HepG2 (cell line): ENCODE results near the gene PIGBOS1. TPM values are rescaled to one million over a fixed set of nuclear protein-coding genes. Genes with fewer than 3 reads are reported as not detected.

Experiments used
- ATAC-seq: fragments of 200-7000 bp; cut with Tn5 transposase; 3 replicates; pipeline ENCODE4 v1.9.1; 2020; ENCODE audit warnings: mild to moderate bottlenecking, moderate library complexity
- BruUV-seq: library from RNA; stranded (reverse); fragments of 400-500 nt; replicated peaks from 2 replicates; lab custom pipeline; 2021; lab: Mats Ljungman, UMichigan
- CTCF ChIA-PET: fragments of 300-600 bp; formaldehyde crosslinking; extraction: SDS; loops from one replicate; lab custom pipeline; 2021; ENCODE audit warnings: low total read pairs, inconsistent platforms, low intra/inter-chr PET ratio; lab: Yijun Ruan, JAX
- POLR2A ChIA-PET: fragments of 350-600 bp; sonication (Branson Sonifier 250); formaldehyde crosslinking; loops from one replicate; lab custom pipeline; 2020; ENCODE audit warnings: antibody characterized with exemption, inconsistent platforms; lab: Yijun Ruan, JAX
- DNase-seq: peaks from one replicate; pipeline ENCODE4 v3.0.0-alpha.2; 2015; ENCODE audit warnings: low spot score
- FAIRE-seq: peaks from 3 replicates; lab custom pipeline; 2011; peaks lifted over from hg19 to GRCh38; lab: Jason Lieb, UNC
- H2AFZ ChIP-seq: one replicate; pipeline ENCODE4 v1.6.1; 2011; ENCODE audit warnings: low read length, inconsistent platforms
- H3K27ac ChIP-seq: fragments of 300-600 bp; 3 replicates; pipeline ENCODE4 v1.8.0; 2011; ENCODE audit warnings: mixed run types, mild to moderate bottlenecking, mixed read lengths, low read length, inconsistent platforms; ENCODE audit not compliant: insufficient read depth; ENCODE audit errors: extremely low read length
- H3K27me3 ChIP-seq, 2 experiments: fragments of 200-600 bp in 1 of 2; 2 replicates in 1 of 2; 3 replicates in 1 of 2; pipeline versions ENCODE4 v1.6.0 to v1.8.0; 2011; ENCODE audit warnings: low read length in 2 of 2, mild to moderate bottlenecking in 2 of 2, moderate library complexity in 2 of 2, inconsistent platforms in 1 of 2; ENCODE audit not compliant: insufficient read depth in 2 of 2, control insufficient read depth in 1 of 2
- H3K36me3 ChIP-seq, 2 experiments: fragments of 200-600 bp in 1 of 2; replicated peaks in 1 of 2; 2 replicates in 1 of 2; 3 replicates in 1 of 2; pipeline versions ENCODE4 v1.5.1 to v1.8.0; 2011; ENCODE audit warnings: low read length in 2 of 2, inconsistent platforms in 1 of 2; ENCODE audit not compliant: insufficient read depth in 2 of 2, control insufficient read depth in 1 of 2
- H3K4me1 ChIP-seq: 2 replicates; pipeline ENCODE4 v1.5.1; 2012; ENCODE audit warnings: low read length, inconsistent platforms; ENCODE audit not compliant: insufficient read depth
- H3K4me2 ChIP-seq: 2 replicates; pipeline ENCODE4 v1.6.0; 2011; ENCODE audit warnings: low read depth, low read length, inconsistent platforms
- H3K4me3 ChIP-seq, 3 experiments: fragments of 200-600 bp in 1 of 3; sonication (generic), shearing (Covaris generic) in 1 of 3; replicated peaks in 1 of 3; 2 replicates each; pipeline ENCODE4 v1.5.1; 2011 to 2016; ENCODE audit warnings: low read length in 3 of 3, inconsistent platforms in 2 of 3, low read depth in 2 of 3, mild to moderate bottlenecking in 2 of 3, control low read depth in 1 of 3, mixed read lengths in 1 of 3; ENCODE audit not compliant: insufficient read depth in 1 of 3
- H3K79me2 ChIP-seq: one replicate; pipeline ENCODE4 v1.6.1; 2011; ENCODE audit warnings: low read length, inconsistent platforms; ENCODE audit not compliant: insufficient read depth
- H3K9ac ChIP-seq: 2 replicates; pipeline ENCODE4 v1.6.0; 2011; ENCODE audit warnings: mild to moderate bottlenecking, low read depth, low read length, inconsistent platforms; ENCODE audit not compliant: insufficient read depth
- H3K9me3 ChIP-seq: 2 replicates; pipeline ENCODE4 v1.5.1; 2012; ENCODE audit warnings: mild to moderate bottlenecking, low read length
- H4K20me1 ChIP-seq: 2 replicates; pipeline ENCODE4 v1.6.0; 2011; ENCODE audit warnings: inconsistent platforms, mild to moderate bottlenecking, low read length, moderate library complexity; ENCODE audit not compliant: insufficient read depth
- BRF2 ChIP-seq: sonication (generic); formaldehyde crosslinking; IDR thresholded peaks from 2 replicates; pipeline ENCODE4 v1.8.1; 2022; ENCODE audit warnings: mild to moderate bottlenecking, missing genetic modification reagents
- ETV6 ChIP-seq: sonication (generic); formaldehyde crosslinking; conservative IDR thresholded peaks from 2 replicates; pipeline ENCODE4 v1.4.0; 2020; ENCODE audit warnings: missing genetic modification reagents
- IRF2 ChIP-seq: IDR thresholded peaks from 2 replicates; pipeline ENCODE4 v1.6.1; 2018; ENCODE audit warnings: missing genetic modification reagents, missing compliant biosample characterization
- MIER2 ChIP-seq: IDR thresholded peaks from 2 replicates; pipeline ENCODE4 v1.6.1; 2016; ENCODE audit warnings: missing biosample characterization, missing genetic modification reagents
- MTA1 ChIP-seq: sonication (generic); formaldehyde crosslinking; IDR thresholded peaks from 2 replicates; pipeline ENCODE4 v1.4.0; 2020; ENCODE audit warnings: missing genetic modification reagents, mild to moderate bottlenecking, borderline replicate concordance
- MXI1 ChIP-seq: IDR thresholded peaks from 3 replicates; pipeline ENCODE4 v1.6.1; 2012; ENCODE audit warnings: low read depth, low read length, inconsistent platforms, borderline replicate concordance
- PCBP1 ChIP-seq: fragments of 200-400 bp; formaldehyde crosslinking; IDR thresholded peaks from 2 replicates; pipeline ENCODE4 v1.6.1; 2017; ENCODE audit warnings: mild to moderate bottlenecking, low read depth, low read length, borderline replicate concordance
- PHF21A ChIP-seq: sonication (generic); formaldehyde crosslinking; IDR thresholded peaks from 2 replicates; pipeline ENCODE4 v1.5.0; 2020; ENCODE audit warnings: mild to moderate bottlenecking, missing genetic modification reagents
- ZNF24 ChIP-seq: fragments of 450-650 bp; IDR thresholded peaks from 2 replicates; pipeline ENCODE4 v1.6.1; 2017; ENCODE audit warnings: antibody characterized with exemption, mild to moderate bottlenecking
- ZNF256 ChIP-seq: sonication (generic); formaldehyde crosslinking; conservative IDR thresholded peaks from 2 replicates; pipeline ENCODE4 v1.4.0; 2020; ENCODE audit warnings: missing genetic modification reagents
- ZNF430 ChIP-seq: sonication (generic); formaldehyde crosslinking; IDR thresholded peaks from 2 replicates; pipeline ENCODE4 v1.9.0; 2021; ENCODE audit warnings: mild to moderate bottlenecking, missing genetic modification reagents
- ZNF672 ChIP-seq: sonication (generic); formaldehyde crosslinking; IDR thresholded peaks from 2 replicates; pipeline ENCODE4 v1.8.1; 2022; ENCODE audit warnings: missing genetic modification reagents
- WGBS: methylation state at CpG from one replicate; pipeline ENCODE4 v1.1.6; 2017; ENCODE audit warnings: low lambda C conversion rate; 5-methylcytosine and 5-hydroxymethylcytosine counted together
- in situ Hi-C: cut with HindIII; loops from 2 replicates; pipeline ENCODE4 v1.10.0; 2017; ENCODE audit warnings: low pct_unique_long_range_greater_than_20kb; ENCODE audit not compliant: extremely low pct_ligation_motif_present
- intact Hi-C: fragments of 100-400 bp; cut with micrococcal nuclease; formaldehyde crosslinking; loops from one replicate; pipeline ENCODE4 v1.10.0; 2022; ENCODE audit not compliant: unreplicated experiment
- polyA plus RNA-seq, 8 experiments: library from polyadenylated mRNA; depleted of rRNA in 3 of 8; stranded (reverse) in 7 of 8; unstranded in 1 of 8; fragments of >200 nt; fragmentation: Illumina TruSeq in 4 of 8; extraction: Trizol in 4 of 8; gene quantifications; 2 replicates each; pipeline versions ENCODE4 v1.2.1 to v1.2.3, GENCODE V29; 2011 to 2016; ENCODE audit warnings: low read depth in 4 of 8, missing spikeins in 1 of 8, mixed read lengths in 1 of 8; ENCODE audit not compliant: insufficient read depth in 1 of 8
- total RNA-seq, 5 experiments: library from RNA; depleted of rRNA; stranded (reverse); fragments of >200 nt; fragmentation: Illumina TruSeq; extraction: Trizol; gene quantifications; 2 replicates each; pipeline ENCODE4 v1.2.3, GENCODE V29; 2016; ENCODE audit warnings: low read depth in 1 of 5

PIGBOS1 gene
- total and polyA plus RNA-seq, 2 of the 13 experiments (the other 11 are each of a cell fraction or from before 2014, with no cell fraction given), result 14.8 to 22.1 TPM

GRCh38 chr15:55343168-55343567 lies 24.2 kb upstream of the PIGBOS1 start:
- H2AFZ ChIP-seq, result no peak overlapping the region
- no peaks in the 10 kb centered on the region for H3K4me1 ChIP-seq
- in situ Hi-C loops (no loop called here), intact Hi-C loops (no loop called here)
- FAIRE-seq (no peak), DNase-seq (no peak), ATAC-seq (no peak)
- WGBS, result 93% methylated on average over 2 of the region's 2 CpGs
- no peak overlapping the region for H3K4me3 ChIP-seq
- BruUV-seq, result no TSS peak
- POLR2A ChIA-PET, result no interaction called here
- 0 out of 5 replicates have a peak, but pooled peaks cover 0 to 6% of the 10 kb centered on the region in 2 experiments for H3K36me3 ChIP-seq
- no peaks in the 10 kb centered on the region for H4K20me1 ChIP-seq
- no peaks in the 10 kb centered on the region for H3K27me3 ChIP-seq
- H3K9ac ChIP-seq, result no peak overlapping the region
- H3K4me2 ChIP-seq, result no peak overlapping the region
- no peak for TF ChIP-seq MXI1
- no peak for TF ChIP-seq PCBP1
- TF ChIP-seq ZNF430 (CRISPR knock-in tag), result no peak
- TF ChIP-seq ETV6 (CRISPR knock-in tag), result no peak
- no peak for TF ChIP-seq MIER2 (CRISPR knock-in tag)
- TF ChIP-seq PHF21A (CRISPR knock-in tag), result no peak
- TF ChIP-seq ZNF672 (CRISPR knock-in tag), result no peak
- TF ChIP-seq IRF2 (CRISPR knock-in tag), result no peak
- no peak for TF ChIP-seq ZNF24
- TF ChIP-seq ZNF256, result no peak
- TF ChIP-seq MTA1 (CRISPR knock-in tag), result no peak
- no peak for TF ChIP-seq BRF2 (CRISPR knock-in tag)
- TF ChIP-seq, all 625 proteins: peak for 0
- CTCF ChIA-PET, result no interaction called here
- Histone ChIP-seq H3K79me2 (no peaks in the 10 kb centered on the region), H3K9me3 (no peaks in the 10 kb centered on the region), H3K27ac (no peak overlapping the region)
